Measurements from ENCODE around the gene CYP2E1. TPM values are rescaled to one million over a fixed set of nuclear protein-coding genes. Genes with fewer than 3 reads are reported as not detected.
"Not testable (repeated sequence)": the region's sequence is repeated elsewhere in the genome, so short reads cannot be mapped to it uniquely, and the experiment has no call there.

CYP2E1 gene
- total and polyA plus RNA-seq, 2 of the 13 experiments (the other 11 are each of a cell fraction or from before 2014, with no cell fraction given), result 0.27 to 0.63 TPM

GRCh38 chr10:133537546-133538545 is 10.7 kb downstream of the CYP2E1 start:
- BruUV-seq (replicated peaks), result no TSS peak
- no peak for FAIRE-seq
- no peak for TF ChIP-seq ZBTB3 (CRISPR knock-in tag; IDR thresholded peaks at IDR 0.05; ENCODE audit: borderline replicate concordance, low read depth)
- no peak for TF ChIP-seq GTF2F1 (IDR thresholded peaks at IDR 0.05; ENCODE audit: low read length)
- no peak for TF ChIP-seq KLF9 (CRISPR knock-in tag; IDR thresholded peaks at IDR 0.05; ENCODE audit: low read depth)
- Histone ChIP-seq H3K27ac (ENCODE audit: extremely low read length, insufficient read depth, low read length) (no peak overlapping the region), H3K4me1 (ENCODE audit: insufficient read depth, low read length) (no peaks in the 10 kb centered on the region), H3K79me2 (ENCODE audit: insufficient read depth, low read length) (no peaks in the 10 kb centered on the region), H4K20me1 (ENCODE audit: insufficient read depth, low read length) (no peaks in the 10 kb centered on the region), H2AFZ (ENCODE audit: low read length) (no peak overlapping the region), H3K36me3 (replicated peaks in 1 of 2; ENCODE audit: control insufficient read depth in 1 of 2, insufficient read depth in 2 of 2, low read length in 2 of 2) (no peaks in the 10 kb centered on the region), H3K9ac (ENCODE audit: insufficient read depth, low read depth, low read length) (no peak overlapping the region), H3K4me3 (replicated peaks in 1 of 3; ENCODE audit: insufficient read depth in 1 of 3, low read depth in 2 of 3, low read length in 3 of 3) (no peak overlapping the region), H3K27me3 (ENCODE audit: control insufficient read depth in 1 of 2, insufficient read depth in 2 of 2, low read length in 2 of 2) (peaks cover 2 to 14% of the 10 kb centered on the region in 2 experiments; a peak in 3 of 5 replicates), H3K4me2 (ENCODE audit: low read depth, low read length) (no peak overlapping the region), H3K9me3 (ENCODE audit: low read length) (no peaks in the 10 kb centered on the region)
- 1% methylated on average over 4 of the region's 4 CpGs for WGBS (ENCODE audit: low lambda C conversion rate)
- CTCF ChIA-PET (ENCODE audit: low intra/inter-chr PET ratio, low total read pairs), result no interaction called here
- POLR2A ChIA-PET, result no interaction called here
- in situ Hi-C loops (cut with HindIII; ENCODE audit: extremely low pct_ligation_motif_present, low pct_unique_long_range_greater_than_20kb) (no loop called here), intact Hi-C loops (cut with micrococcal nuclease; ENCODE audit: unreplicated experiment) (no loop called here)
- DNase-seq (ENCODE audit: low spot score), result no peak
- ATAC-seq, result no peak

- H3K9me3 ChIP-seq (ENCODE audit: low read length); H3K36me3 ChIP-seq (replicated peaks in 1 of 2; ENCODE audit: control insufficient read depth in 1 of 2, insufficient read depth in 2 of 2, low read length in 2 of 2); H3K4me2 ChIP-seq (ENCODE audit: low read depth, low read length); BruUV-seq (replicated peaks); POLR2A ChIA-PET; intact Hi-C loops (cut with micrococcal nuclease; ENCODE audit: unreplicated experiment); H3K4me1 ChIP-seq (ENCODE audit: insufficient read depth, low read length); in situ Hi-C loops (cut with HindIII; ENCODE audit: extremely low pct_ligation_motif_present, low pct_unique_long_range_greater_than_20kb); DNase-seq (ENCODE audit: low spot score); CTCF ChIA-PET (ENCODE audit: low intra/inter-chr PET ratio, low total read pairs); FAIRE-seq; H3K9ac ChIP-seq (ENCODE audit: insufficient read depth, low read depth, low read length); H3K79me2 ChIP-seq (ENCODE audit: insufficient read depth, low read length); H3K27ac ChIP-seq (ENCODE audit: extremely low read length, insufficient read depth, low read length); H4K20me1 ChIP-seq (ENCODE audit: insufficient read depth, low read length); H2AFZ ChIP-seq (ENCODE audit: low read length); ATAC-seq; H3K4me3 ChIP-seq (replicated peaks in 1 of 3; ENCODE audit: insufficient read depth in 1 of 3, low read depth in 2 of 3, low read length in 3 of 3): not testable (repeated sequence)
- WGBS (ENCODE audit: low lambda C conversion rate), result 9% methylated on average over 4 of the region's 6 CpGs
- peaks cover 2 to 17% of the 10 kb centered on the region in 2 experiments; a peak in 4 of 5 replicates for H3K27me3 ChIP-seq (ENCODE audit: control insufficient read depth in 1 of 2, insufficient read depth in 2 of 2, low read length in 2 of 2)
These were observed 14.3 kb downstream of the CYP2E1 start for GRCh38 chr10:133541441-133541975.
